HEK293 (cell line): ENCODE measurements around the gene SPIB.

Experiments used
- KLF10 ChIP-seq: fragments of 450-650 bp; IDR thresholded peaks from 2 replicates; pipeline ENCODE4 v1.5.1; 2018; ENCODE audit warnings: missing biosample characterization, mild to moderate bottlenecking, missing genetic modification characterization
- MEIS1 ChIP-seq: sonication (generic); formaldehyde crosslinking; IDR thresholded peaks from 2 replicates; pipeline ENCODE4 v1.8.1; 2022; ENCODE audit warnings: missing genetic modification reagents, mild to moderate bottlenecking, borderline replicate concordance
- OVOL3 ChIP-seq: fragments of 450-650 bp; formaldehyde crosslinking; IDR thresholded peaks from 2 replicates; pipeline ENCODE4 v1.5.1; 2016; ENCODE audit warnings: missing biosample characterization, missing genetic modification characterization
- SCRT2 ChIP-seq: fragments of 450-650 bp; formaldehyde crosslinking; IDR thresholded peaks from 2 replicates; pipeline ENCODE4 v1.5.1; 2016; ENCODE audit warnings: missing biosample characterization, missing genetic modification characterization
- TRIM28 ChIP-seq: IDR thresholded peaks from 2 replicates; pipeline ENCODE4 v1.6.1; 2011; ENCODE audit warnings: low read length, control low read depth, borderline replicate concordance
- ZBTB7A ChIP-seq: fragments of 450-650 bp; formaldehyde crosslinking; IDR thresholded peaks from 2 replicates; pipeline ENCODE4 v1.5.1; 2016; ENCODE audit warnings: low read depth, missing biosample characterization, missing genetic modification characterization
- ZNF133 ChIP-seq: fragments of 450-650 bp; formaldehyde crosslinking; IDR thresholded peaks from 2 replicates; pipeline ENCODE4 v1.5.1; 2016; ENCODE audit warnings: missing biosample characterization, missing genetic modification characterization
- ZNF184 ChIP-seq: fragments of 450-650 bp; IDR thresholded peaks from 2 replicates; pipeline ENCODE4 v1.5.1; 2018; ENCODE audit warnings: missing biosample characterization, mild to moderate bottlenecking, missing genetic modification characterization
- ZNF202 ChIP-seq: fragments of 450-650 bp; formaldehyde crosslinking; IDR thresholded peaks from 2 replicates; pipeline ENCODE4 v1.5.1; 2016; ENCODE audit warnings: missing biosample characterization, missing genetic modification characterization, borderline replicate concordance
- ZNF324 ChIP-seq: fragments of 450-650 bp; formaldehyde crosslinking; IDR thresholded peaks from 2 replicates; pipeline ENCODE4 v1.5.1; 2016; ENCODE audit warnings: missing biosample characterization, missing genetic modification characterization
- ZNF354C ChIP-seq: fragments of 450-650 bp; formaldehyde crosslinking; IDR thresholded peaks from 2 replicates; pipeline ENCODE4 v1.5.1; 2016; ENCODE audit warnings: missing biosample characterization, missing genetic modification characterization, low read depth, borderline replicate concordance
- ZNF416 ChIP-seq: fragments of 450-650 bp; formaldehyde crosslinking; IDR thresholded peaks from 2 replicates; pipeline ENCODE4 v1.5.1; 2016; ENCODE audit warnings: missing biosample characterization, missing genetic modification characterization
- ZNF48 ChIP-seq: fragments of 450-650 bp; formaldehyde crosslinking; IDR thresholded peaks from 2 replicates; pipeline ENCODE4 v1.5.1; 2016; ENCODE audit warnings: missing biosample characterization, missing genetic modification characterization
- ZNF510 ChIP-seq: fragments of 450-650 bp; formaldehyde crosslinking; IDR thresholded peaks from 2 replicates; pipeline ENCODE4 v1.5.1; 2018; ENCODE audit warnings: mild to moderate bottlenecking, missing genetic modification characterization, missing biosample characterization; ENCODE audit not compliant: insufficient replicate concordance
- ZNF521 ChIP-seq: fragments of 450-650 bp; formaldehyde crosslinking; IDR thresholded peaks from 2 replicates; pipeline ENCODE4 v1.5.1; 2017; ENCODE audit warnings: missing biosample characterization, mild to moderate bottlenecking, missing genetic modification characterization
- ZNF558 ChIP-seq: fragments of 450-650 bp; formaldehyde crosslinking; IDR thresholded peaks from 2 replicates; pipeline ENCODE4 v1.5.1; 2016; ENCODE audit warnings: missing biosample characterization, missing genetic modification characterization
- ZNF600 ChIP-seq: fragments of 450-650 bp; formaldehyde crosslinking; IDR thresholded peaks from 2 replicates; pipeline ENCODE4 v1.5.1; 2016; ENCODE audit warnings: missing biosample characterization, missing genetic modification characterization
- ZNF654 ChIP-seq: fragments of 450-650 bp; formaldehyde crosslinking; IDR thresholded peaks from 2 replicates; pipeline ENCODE4 v1.5.1; 2016; ENCODE audit warnings: low read depth, missing biosample characterization, missing genetic modification characterization
- ZNF747 ChIP-seq: fragments of 450-650 bp; formaldehyde crosslinking; IDR thresholded peaks from 2 replicates; pipeline ENCODE4 v1.5.1; 2016; ENCODE audit warnings: missing biosample characterization, missing genetic modification characterization
- ZNF776 ChIP-seq: fragments of 450-650 bp; formaldehyde crosslinking; IDR thresholded peaks from 2 replicates; pipeline ENCODE4 v1.5.0; 2017; ENCODE audit warnings: missing biosample characterization, missing genetic modification characterization, borderline replicate concordance
- ZNF837 ChIP-seq: fragments of 450-650 bp; formaldehyde crosslinking; IDR thresholded peaks from 2 replicates; pipeline ENCODE4 v1.5.1; 2016; ENCODE audit warnings: missing biosample characterization, missing genetic modification characterization
- ZSCAN16 ChIP-seq: fragments of 450-650 bp; formaldehyde crosslinking; IDR thresholded peaks from 2 replicates; pipeline ENCODE4 v1.5.1; 2016; ENCODE audit warnings: missing biosample characterization, missing genetic modification characterization
- TF ChIP-seq, protein P1 (sequence below): fragments of 450-650 bp; formaldehyde crosslinking; conservative IDR thresholded peaks from 2 replicates; pipeline ENCODE4 v1.5.1; 2016; ENCODE audit warnings: low read depth, missing biosample characterization, missing genetic modification characterization
- TF ChIP-seq, protein P2 (sequence below): fragments of 450-650 bp; formaldehyde crosslinking; IDR thresholded peaks from 2 replicates; pipeline ENCODE4 v1.5.1; 2017; ENCODE audit warnings: missing biosample characterization, missing genetic modification characterization
- TF ChIP-seq, protein P3 (sequence below): fragments of 450-650 bp; formaldehyde crosslinking; IDR thresholded peaks from 2 replicates; pipeline ENCODE4 v1.5.1; 2016; ENCODE audit warnings: missing biosample characterization, missing genetic modification characterization
- TF ChIP-seq, protein P4 (sequence below): fragments of 450-650 bp; formaldehyde crosslinking; IDR thresholded peaks from 2 replicates; pipeline ENCODE4 v1.5.1; 2017; ENCODE audit warnings: missing biosample characterization, missing genetic modification characterization
- TF ChIP-seq, protein P5 (sequence below): fragments of 450-650 bp; formaldehyde crosslinking; IDR thresholded peaks from 2 replicates; pipeline ENCODE4 v1.5.1; 2016; ENCODE audit warnings: missing biosample characterization, missing genetic modification characterization
- TF ChIP-seq, protein P6 (sequence below): fragments of 450-650 bp; formaldehyde crosslinking; IDR thresholded peaks from 2 replicates; pipeline ENCODE4 v1.5.1; 2017; ENCODE audit warnings: missing biosample characterization, missing genetic modification characterization

The SPIB gene

DNA sequence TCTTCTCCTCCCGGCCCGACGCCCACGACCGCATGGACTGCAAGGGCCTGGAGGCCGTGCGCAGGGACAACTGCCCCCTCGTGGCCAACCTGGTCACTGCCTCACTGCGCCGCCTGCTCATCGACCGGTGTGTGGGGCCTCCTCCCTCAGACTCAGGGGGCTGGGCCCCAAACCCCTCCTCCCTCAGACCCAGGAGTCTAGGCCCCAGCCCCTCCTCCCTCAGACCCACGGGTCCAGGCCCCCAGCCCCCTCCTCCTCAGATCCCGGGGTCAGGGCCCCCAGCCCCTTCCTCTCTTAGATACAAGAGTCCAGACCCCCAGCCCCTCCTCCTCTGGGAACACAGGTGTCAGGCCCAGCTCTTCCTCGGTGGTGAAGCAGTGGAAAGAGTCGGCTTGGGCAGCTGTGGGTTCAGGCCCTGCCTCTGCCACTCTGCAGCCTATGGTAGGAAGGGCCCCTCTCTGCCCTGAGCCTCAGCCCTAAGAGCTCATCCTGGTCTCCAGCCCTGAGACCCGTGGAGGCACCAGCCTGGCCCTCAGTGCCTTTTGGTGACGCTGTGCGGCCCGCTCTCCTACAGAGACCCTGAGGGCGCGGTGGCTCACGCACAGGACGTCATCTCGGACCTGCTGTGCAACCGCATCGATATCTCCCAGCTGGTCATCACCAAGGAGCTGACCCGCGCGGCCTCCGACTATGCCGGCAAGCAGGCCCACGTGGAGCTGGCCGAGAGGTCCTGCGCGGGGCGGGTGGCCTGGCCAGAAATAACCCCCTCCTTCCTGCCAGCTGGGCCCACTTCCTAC lies 3.7 kb upstream of the SPIB start (continued):
- no peak for TF ChIP-seq ZNF654 (tag by site-specific recombination)
- TF ChIP-seq, protein P1, sequence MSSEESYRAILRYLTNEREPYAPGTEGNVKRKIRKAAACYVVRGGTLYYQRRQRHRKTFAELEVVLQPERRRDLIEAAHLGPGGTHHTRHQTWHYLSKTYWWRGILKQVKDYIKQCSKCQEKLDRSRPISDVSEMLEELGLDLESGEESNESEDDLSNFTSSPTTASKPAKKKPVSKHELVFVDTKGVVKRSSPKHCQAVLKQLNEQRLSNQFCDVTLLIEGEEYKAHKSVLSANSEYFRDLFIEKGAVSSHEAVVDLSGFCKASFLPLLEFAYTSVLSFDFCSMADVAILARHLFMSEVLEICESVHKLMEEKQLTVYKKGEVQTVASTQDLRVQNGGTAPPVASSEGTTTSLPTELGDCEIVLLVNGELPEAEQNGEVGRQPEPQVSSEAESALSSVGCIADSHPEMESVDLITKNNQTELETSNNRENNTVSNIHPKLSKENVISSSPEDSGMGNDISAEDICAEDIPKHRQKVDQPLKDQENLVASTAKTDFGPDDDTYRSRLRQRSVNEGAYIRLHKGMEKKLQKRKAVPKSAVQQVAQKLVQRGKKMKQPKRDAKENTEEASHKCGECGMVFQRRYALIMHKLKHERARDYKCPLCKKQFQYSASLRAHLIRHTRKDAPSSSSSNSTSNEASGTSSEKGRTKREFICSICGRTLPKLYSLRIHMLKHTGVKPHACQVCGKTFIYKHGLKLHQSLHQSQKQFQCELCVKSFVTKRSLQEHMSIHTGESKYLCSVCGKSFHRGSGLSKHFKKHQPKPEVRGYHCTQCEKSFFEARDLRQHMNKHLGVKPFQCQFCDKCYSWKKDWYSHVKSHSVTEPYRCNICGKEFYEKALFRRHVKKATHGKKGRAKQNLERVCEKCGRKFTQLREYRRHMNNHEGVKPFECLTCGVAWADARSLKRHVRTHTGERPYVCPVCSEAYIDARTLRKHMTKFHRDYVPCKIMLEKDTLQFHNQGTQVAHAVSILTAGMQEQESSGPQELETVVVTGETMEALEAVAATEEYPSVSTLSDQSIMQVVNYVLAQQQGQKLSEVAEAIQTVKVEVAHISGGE (tag by site-specific recombination): no peak
- TF ChIP-seq, protein P2, sequence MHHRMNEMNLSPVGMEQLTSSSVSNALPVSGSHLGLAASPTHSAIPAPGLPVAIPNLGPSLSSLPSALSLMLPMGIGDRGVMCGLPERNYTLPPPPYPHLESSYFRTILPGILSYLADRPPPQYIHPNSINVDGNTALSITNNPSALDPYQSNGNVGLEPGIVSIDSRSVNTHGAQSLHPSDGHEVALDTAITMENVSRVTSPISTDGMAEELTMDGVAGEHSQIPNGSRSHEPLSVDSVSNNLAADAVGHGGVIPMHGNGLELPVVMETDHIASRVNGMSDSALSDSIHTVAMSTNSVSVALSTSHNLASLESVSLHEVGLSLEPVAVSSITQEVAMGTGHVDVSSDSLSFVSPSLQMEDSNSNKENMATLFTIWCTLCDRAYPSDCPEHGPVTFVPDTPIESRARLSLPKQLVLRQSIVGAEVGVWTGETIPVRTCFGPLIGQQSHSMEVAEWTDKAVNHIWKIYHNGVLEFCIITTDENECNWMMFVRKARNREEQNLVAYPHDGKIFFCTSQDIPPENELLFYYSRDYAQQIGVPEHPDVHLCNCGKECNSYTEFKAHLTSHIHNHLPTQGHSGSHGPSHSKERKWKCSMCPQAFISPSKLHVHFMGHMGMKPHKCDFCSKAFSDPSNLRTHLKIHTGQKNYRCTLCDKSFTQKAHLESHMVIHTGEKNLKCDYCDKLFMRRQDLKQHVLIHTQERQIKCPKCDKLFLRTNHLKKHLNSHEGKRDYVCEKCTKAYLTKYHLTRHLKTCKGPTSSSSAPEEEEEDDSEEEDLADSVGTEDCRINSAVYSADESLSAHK (tag by site-specific recombination): no peak
- TF ChIP-seq ZSCAN16: no peak
- TF ChIP-seq ZNF354C (tag by site-specific recombination): no peak
- TF ChIP-seq ZNF776 (tag by site-specific recombination): no peak
- no peak for TF ChIP-seq ZNF600 (tag by site-specific recombination)
- no peak for TF ChIP-seq OVOL3
- TF ChIP-seq, protein P3, sequence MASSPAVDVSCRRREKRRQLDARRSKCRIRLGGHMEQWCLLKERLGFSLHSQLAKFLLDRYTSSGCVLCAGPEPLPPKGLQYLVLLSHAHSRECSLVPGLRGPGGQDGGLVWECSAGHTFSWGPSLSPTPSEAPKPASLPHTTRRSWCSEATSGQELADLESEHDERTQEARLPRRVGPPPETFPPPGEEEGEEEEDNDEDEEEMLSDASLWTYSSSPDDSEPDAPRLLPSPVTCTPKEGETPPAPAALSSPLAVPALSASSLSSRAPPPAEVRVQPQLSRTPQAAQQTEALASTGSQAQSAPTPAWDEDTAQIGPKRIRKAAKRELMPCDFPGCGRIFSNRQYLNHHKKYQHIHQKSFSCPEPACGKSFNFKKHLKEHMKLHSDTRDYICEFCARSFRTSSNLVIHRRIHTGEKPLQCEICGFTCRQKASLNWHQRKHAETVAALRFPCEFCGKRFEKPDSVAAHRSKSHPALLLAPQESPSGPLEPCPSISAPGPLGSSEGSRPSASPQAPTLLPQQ (tag by site-specific recombination): peak; percentile 79
- TF ChIP-seq ZNF837 (tag by site-specific recombination): no peak
- TF ChIP-seq SCRT2: no peak
- TF ChIP-seq, protein P4, sequence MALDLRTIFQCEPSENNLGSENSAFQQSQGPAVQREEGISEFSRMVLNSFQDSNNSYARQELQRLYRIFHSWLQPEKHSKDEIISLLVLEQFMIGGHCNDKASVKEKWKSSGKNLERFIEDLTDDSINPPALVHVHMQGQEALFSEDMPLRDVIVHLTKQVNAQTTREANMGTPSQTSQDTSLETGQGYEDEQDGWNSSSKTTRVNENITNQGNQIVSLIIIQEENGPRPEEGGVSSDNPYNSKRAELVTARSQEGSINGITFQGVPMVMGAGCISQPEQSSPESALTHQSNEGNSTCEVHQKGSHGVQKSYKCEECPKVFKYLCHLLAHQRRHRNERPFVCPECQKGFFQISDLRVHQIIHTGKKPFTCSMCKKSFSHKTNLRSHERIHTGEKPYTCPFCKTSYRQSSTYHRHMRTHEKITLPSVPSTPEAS: no peak
- no peak for TF ChIP-seq ZNF747 (tag by site-specific recombination)
- TF ChIP-seq ZNF184 (tag by site-specific recombination): no peak
- TF ChIP-seq ZNF558: no peak
- TF ChIP-seq TRIM28: no peak
- TF ChIP-seq KLF10 (tag by site-specific recombination): no peak
- no peak for TF ChIP-seq ZNF48
- no peak for TF ChIP-seq ZNF133 (tag by site-specific recombination)
- 0 out of 2 replicates have a peak, but pooled peaks have one; percentile 35 for TF ChIP-seq ZNF324 (tag by site-specific recombination)
- TF ChIP-seq MEIS1: no peak
- TF ChIP-seq, protein P5, sequence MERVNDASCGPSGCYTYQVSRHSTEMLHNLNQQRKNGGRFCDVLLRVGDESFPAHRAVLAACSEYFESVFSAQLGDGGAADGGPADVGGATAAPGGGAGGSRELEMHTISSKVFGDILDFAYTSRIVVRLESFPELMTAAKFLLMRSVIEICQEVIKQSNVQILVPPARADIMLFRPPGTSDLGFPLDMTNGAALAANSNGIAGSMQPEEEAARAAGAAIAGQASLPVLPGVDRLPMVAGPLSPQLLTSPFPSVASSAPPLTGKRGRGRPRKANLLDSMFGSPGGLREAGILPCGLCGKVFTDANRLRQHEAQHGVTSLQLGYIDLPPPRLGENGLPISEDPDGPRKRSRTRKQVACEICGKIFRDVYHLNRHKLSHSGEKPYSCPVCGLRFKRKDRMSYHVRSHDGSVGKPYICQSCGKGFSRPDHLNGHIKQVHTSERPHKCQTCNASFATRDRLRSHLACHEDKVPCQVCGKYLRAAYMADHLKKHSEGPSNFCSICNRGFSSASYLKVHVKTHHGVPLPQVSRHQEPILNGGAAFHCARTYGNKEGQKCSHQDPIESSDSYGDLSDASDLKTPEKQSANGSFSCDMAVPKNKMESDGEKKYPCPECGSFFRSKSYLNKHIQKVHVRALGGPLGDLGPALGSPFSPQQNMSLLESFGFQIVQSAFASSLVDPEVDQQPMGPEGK (tag by site-specific recombination): peak; percentile 89
- no peak for TF ChIP-seq ZNF521
- TF ChIP-seq ZNF416 (tag by site-specific recombination): no peak
- no peak for TF ChIP-seq ZNF510
- no peak for TF ChIP-seq ZNF202 (tag by site-specific recombination)
- peak; percentile 65; the same call in 1 of the 2 replicates for TF ChIP-seq ZBTB7A (tag by site-specific recombination)
- TF ChIP-seq, protein P6, sequence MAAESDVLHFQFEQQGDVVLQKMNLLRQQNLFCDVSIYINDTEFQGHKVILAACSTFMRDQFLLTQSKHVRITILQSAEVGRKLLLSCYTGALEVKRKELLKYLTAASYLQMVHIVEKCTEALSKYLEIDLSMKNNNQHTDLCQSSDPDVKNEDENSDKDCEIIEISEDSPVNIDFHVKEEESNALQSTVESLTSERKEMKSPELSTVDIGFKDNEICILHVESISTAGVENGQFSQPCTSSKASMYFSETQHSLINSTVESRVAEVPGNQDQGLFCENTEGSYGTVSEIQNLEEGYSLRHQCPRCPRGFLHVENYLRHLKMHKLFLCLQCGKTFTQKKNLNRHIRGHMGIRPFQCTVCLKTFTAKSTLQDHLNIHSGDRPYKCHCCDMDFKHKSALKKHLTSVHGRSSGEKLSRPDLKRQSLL: no peak
